Dermis blood vessel endothelial cell (primary cell): ENCODE measurements around the gene ZSCAN18. TPM values are rescaled to one million over a fixed set of nuclear protein-coding genes. Genes with fewer than 3 reads are reported as not detected.

Experiments
- DNase-seq: peaks from one replicate; pipeline ENCODE4 v3.0.0; 2010
- total RNA-seq: library from RNA; depleted of rRNA; stranded (reverse); fragments of >200 nt; gene quantifications from 2 replicates; pipeline ENCODE4 v1.2.3, GENCODE V29; 2014

The ZSCAN18 gene
- total RNA-seq, 1 donor from 2014 or later: 45.1 TPM

DNA sequence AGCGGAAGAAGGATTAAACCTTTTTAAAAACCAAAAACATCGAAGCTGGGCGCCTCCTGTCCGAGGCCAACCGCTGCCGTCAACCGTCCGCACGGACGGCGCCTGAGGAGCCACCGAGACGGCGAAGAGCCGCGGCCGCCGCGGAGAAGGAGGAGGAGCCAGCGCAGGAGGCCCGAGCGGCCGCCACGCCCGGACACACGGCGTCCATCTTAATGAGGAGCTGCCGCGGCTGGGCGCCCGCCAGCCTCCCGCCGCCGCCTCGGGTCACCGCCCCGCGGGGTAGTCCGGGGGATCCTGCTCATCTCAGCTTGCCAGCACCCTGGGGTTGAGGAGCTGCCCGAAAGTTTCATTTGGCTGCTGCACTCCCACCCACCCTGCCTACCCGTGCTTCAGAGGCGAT is 53.6 kb downstream of the ZSCAN18 start:
- DNase-seq: no peak

DNA sequence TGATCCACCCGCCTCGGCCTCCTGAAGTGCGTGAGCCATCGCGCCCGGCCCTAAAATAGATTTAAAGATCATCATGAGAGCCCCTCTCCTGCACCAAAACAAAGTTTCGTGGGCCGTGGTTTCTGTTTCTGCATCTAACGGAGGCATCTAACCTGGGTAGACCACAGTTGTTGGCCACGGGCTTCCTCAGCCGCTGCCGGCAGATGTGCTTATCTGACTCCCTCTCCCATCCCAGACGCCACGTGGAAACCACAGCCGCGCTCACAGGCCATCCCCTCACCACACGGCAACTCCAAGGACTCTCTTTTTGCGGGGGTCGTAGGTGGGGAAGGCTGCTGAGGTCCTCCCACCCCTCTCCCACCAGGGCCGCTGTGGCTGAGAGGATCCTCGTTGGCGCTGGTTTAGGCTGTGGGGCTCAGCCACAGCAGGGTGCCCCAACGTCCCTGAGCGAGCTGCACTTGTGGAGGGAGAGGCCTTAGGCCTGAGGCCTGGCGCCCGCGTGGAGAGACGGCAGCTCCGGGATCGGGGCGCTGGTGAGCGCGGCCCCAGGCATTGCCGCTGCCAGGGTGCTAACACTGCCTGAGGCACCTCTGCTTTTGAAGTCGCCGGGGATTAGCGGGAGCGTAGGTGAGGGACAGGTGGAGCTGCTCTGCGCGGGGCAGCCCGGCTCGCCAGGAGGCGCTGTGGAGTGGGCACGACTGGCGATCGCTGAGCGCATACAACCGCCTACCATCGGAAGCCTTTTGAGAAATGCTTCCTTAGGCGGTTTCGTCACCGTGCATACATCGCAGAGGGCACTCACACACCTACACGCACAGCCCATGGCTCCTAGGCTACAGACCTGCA is 55.3 kb downstream of the ZSCAN18 start:
- DNase-seq: no peak

GRCh38 chr19:58040751-58041525 is 57.1 kb downstream of the ZSCAN18 start:
- no peak for DNase-seq

GRCh38 chr19:58038688-58039204 is 59.3 kb downstream of the ZSCAN18 start:
- no peak for DNase-seq

GRCh38 chr19:58037927-58038687 is 59.9 kb downstream of the ZSCAN18 start:
- DNase-seq: no peak

DNA sequence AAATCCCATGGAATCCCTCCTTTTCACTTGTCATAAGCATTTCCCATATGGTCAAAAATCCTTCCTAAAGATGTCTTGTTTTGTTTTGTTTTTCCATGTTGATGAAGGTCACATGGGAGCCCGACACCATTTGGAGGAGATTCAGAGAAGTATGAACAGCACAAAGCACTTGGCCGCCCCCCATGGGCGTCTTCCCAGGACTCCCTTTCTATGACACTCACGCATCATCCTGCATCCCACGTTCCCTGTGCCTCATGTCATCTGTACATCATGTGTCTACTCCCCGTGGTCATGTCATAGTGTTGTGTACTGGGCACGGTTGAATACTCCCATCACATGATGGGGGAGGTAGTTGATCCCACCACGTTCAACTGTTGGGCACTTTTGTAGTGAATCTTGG is 62.2 kb downstream of the ZSCAN18 start:
- no peak for DNase-seq

DNA sequence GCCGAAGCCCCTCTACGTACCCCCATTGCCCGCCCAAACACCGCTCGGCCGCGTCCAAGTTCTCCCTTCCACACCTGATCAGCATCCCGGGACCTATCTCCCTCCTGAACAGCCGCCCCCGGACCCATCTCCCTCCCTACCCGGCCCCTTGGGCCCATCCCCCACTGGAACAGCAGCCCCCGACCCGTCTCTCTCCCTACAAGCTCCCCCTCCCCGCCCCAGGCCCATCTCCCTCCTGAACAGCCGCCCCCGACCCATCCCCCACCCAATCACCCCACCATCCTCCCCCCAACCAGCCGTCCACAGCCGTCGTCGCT is 63.6 kb downstream of the ZSCAN18 start:
- no peak for DNase-seq

Other genes with a start within 250 kb of the ZSCAN18 start
- gene ZNF587, start 248.4 kb downstream of the ZSCAN18 start, total RNA-seq: 29.4 and 36.3 TPM in 2 replicates
- gene ZNF814, start 209.2 kb downstream of the ZSCAN18 start, total RNA-seq: 4.1 and 4.6 TPM in 2 replicates
- gene ZNF417, start 181.6 kb downstream of the ZSCAN18 start, total RNA-seq: 15.2 and 18.9 TPM in 2 replicates
- gene ZNF418, start 162.8 kb downstream of the ZSCAN18 start, total RNA-seq: 4.3 and 4.9 TPM in 2 replicates
- gene ZNF256, start 150.5 kb downstream of the ZSCAN18 start, total RNA-seq: 4.1 and 4.5 TPM in 2 replicates
- gene C19orf18, start 123.7 kb downstream of the ZSCAN18 start, total RNA-seq: 0.34 TPM in 1 of 2 replicates, not detected in the other
- gene ZNF606, start 95.4 kb downstream of the ZSCAN18 start, total RNA-seq: 13.3 and 16.7 TPM in 2 replicates
- not detected in 2 replicates for gene ZSCAN1, start 64.2 kb downstream of the ZSCAN18 start, total RNA-seq
- 1.7 and 2.4 TPM in 2 replicates for gene ZNF135, start 38.9 kb downstream of the ZSCAN18 start, total RNA-seq
- 13.1 and 14.6 TPM in 2 replicates for gene ZNF329, start 52.6 kb upstream of the ZSCAN18 start, total RNA-seq
- gene ZNF274, start 84.8 kb upstream of the ZSCAN18 start, total RNA-seq: 21.0 and 21.3 TPM in 2 replicates
- gene ZNF544, start 130.7 kb upstream of the ZSCAN18 start, total RNA-seq: 57.9 and 67.4 TPM in 2 replicates
- 5.6 and 6.1 TPM in 2 replicates for gene ZNF8, start 180.7 kb upstream of the ZSCAN18 start, total RNA-seq
- gene ERVK3-1, start 207.1 kb upstream of the ZSCAN18 start, total RNA-seq: 24.1 and 31.8 TPM in 2 replicates
- 3.4 and 3.7 TPM in 2 replicates for gene ZSCAN22, start 228.8 kb upstream of the ZSCAN18 start, total RNA-seq